Activated T-helper 9 cell treated with anti-CD3 and anti-CD28 coated beads, Interleukin-2, amount 50 U/mL, for 16 hours (primary cell): ENCODE measurements around the gene RPS16.
A peak's percentile ranks its signal among the peaks of the same experiment; 100 is the strongest.

Source experiments
- DNase-seq: peaks from one replicate; pipeline ENCODE4 v3.0.0-alpha.2; 2020; ENCODE audit warnings: low read depth

RPS16 gene

DNA sequence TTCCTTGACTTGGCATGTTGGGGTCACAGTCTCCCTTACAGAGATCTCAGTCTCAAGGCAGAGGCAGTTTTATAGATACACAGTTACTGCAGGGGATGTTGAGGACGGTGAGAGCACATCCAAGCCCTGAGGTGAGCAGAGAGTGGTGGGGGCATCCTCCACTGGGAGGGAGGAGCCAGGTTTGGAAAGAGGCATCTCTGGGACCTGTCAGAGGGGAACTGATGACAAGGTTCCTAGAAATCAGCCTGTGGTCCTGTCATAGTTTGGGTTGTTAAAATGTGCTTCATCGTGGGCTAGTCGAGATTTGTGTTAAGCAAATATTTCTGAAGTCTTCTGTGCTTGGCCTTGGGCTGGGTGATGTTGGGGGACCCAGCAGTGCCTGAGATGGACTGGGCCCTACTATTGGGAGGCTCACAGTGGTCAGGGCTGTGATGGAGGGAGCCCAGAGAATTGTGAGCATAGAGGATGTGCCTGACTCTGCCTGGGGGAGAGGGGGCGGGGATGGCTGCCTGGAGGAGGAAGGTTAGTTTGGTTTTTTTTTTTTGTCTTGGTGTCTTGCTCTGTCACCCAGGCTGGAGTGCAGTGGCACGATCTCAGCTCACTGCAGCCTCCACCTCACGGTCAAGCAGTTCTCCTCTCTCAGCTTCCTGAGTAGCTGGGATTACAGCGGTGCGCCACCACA, 13.5 kb upstream of the RPS16 start:
- no peak for DNase-seq

- no peak for DNase-seq
Observed at GRCh38 chr19:39448271-39448670, 12.5 kb upstream of the RPS16 start.

DNA sequence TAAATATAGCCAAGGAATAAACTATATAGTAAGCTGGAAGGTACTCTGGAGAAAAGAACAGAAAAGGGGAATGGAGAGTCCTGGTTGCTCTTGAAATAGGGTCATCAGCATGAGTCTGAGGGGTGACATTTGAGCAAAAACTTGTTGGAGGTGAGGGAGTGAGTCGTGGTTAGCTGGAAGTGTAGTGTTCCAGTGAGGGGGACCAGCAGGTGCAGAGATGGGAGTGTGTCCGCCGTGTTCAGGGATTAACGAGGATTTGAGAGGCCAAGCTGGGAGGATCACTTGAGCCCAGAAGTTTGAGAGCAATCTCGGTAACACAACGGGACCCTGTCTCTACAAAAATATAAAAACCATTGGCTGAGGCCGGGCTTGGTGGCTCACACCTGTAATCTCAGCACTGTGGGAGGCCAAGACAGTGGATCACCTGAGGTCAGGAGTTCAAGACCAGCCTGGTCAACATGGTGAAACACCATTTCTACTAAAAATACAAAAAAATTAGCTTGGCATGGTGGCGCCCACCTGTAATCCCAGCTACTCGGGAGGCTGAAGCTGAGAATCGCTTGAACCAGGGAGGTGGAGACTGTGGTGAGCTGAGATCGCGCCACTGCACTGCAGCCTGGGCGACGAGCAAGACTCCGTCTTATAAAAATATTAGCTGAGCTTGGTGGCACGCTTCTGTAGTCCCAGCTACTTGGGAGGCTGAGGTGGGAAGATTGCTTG, 10.8 kb upstream of the RPS16 start:
- DNase-seq: no peak

GRCh38 chr19:39445196-39446111, 9.7 kb upstream of the RPS16 start, which contains the start of gene SUPT5H:
Gene SUPT5H, plus strand, starts transcription at chr19:39445582. Its CDS starts 309 bp downstream, at chr19:39445891.
- DNase-seq: peak; percentile 96

DNA sequence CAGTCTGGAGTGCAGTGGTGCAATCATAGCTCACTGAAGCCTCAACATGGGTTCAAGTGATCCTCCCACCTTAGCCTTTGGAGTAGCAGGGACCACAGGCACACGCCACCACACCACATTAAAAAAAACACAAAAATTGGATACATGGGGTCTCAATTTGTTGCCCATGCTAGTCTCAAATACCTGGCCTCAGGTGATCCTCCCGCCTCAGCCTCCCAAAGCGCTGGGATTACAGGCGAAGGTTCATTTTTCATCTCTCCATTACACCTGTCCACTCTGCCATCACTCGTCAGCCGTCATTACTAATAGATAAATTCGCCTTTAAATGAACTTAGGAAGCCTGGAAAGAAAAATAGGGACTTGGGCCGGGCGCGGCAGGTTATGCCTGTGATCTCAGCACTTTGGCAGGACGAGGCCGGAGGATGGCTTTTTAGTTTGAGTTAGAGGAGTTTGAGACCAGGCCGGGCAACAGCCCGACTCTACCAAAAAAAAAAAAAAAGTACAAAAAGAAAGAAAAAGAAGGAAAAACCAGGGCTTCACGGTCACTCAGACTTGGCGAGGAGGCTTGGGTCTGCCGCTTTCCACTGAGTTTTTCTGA, 8.9 kb upstream of the RPS16 start:
- DNase-seq: no peak

DNA sequence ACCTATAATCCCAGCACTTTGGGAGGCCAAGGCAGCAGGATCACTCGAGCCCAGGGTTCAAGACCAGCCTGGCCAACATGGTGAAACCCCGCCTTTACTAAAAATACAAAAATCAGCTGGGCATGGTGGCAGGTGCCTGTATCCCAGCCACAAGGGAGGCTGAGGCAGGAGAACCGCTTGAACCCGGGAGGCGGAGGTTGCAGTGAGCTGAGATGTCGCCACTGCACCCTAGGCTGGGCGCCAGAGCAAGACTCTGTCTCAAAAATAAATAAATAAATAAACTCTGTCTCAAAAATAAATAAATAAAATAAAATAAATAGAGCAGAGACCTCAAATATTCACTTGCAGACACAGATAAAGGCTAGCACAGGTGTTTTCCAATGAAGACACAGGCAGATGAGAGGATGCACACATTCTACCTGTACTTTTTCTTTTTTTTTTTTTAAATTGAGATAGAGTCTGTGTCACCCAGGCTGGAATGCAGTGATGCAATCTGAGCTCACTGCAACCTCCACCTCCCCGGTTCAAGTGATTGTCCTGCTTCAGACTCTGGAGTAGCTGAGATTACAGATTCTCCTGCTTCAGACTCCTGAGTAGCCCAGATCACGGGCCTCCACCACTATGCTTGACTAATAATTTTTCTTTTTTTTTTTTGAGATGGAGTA, 2.7 kb upstream of the RPS16 start:
- DNase-seq: no peak

DNA sequence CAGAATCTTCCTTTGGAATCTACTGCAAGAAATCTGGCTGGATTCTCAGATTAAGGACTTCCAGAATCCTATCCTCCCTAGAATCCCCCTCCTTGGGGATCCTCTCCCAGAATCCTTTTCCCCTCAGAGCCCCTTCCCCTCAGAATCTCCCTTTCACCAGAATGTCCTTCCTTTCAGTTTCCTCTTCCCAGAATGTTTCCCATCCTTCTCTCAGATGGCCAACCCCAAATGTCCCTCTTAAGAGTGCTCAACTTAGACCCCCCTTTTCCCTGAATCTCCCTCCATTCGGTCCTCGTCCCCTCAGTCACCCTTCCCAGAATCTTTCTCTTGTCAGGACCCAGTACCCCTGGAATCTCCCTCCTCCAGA, 584 bp upstream of the RPS16 start:
- DNase-seq: no peak

DNA sequence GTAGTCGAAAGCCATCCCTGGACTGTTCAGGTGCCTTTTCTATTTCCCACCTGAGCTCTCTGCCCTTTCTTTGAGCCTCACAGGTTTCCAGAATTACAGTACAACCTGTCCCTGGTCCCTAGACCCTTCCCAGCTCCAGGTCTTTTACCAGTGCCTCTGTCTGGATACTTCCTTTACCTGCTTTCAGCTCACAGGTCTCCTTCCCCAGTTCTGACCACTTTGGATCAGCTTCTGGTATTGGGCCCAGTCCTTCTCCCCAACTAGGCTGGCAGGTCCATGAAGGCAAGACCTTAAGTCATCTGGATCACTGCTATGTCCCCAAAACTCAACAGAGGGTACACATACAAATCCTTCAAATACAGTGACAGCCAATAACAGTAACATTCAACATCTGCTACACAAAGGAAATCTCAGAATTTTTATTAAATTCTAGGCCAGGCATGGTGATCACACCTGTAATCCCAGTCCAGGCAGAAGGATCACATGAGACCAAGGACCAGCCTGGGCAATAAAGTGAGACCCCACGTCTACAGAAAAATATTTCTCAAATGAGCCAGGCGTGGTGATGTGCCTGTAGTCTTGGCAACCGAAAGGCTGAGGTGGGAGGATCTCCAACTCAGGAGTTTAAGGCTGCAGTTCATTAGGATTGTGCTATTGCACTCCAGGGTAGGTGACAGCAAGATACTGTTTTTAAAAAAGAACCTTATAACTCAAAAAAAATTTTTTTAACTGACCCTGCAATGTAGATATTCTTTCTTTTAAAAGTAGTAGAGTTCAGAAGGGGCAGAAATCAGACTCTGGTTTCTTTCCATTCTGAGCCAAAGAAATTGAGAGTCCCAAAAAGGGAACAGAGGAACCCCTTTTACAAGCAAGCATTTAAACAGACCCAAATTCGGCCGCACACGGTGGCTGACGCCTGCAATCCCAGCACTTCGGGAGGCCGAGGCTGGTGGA, 1.3 kb downstream of the RPS16 start:
- DNase-seq: no peak

DNA sequence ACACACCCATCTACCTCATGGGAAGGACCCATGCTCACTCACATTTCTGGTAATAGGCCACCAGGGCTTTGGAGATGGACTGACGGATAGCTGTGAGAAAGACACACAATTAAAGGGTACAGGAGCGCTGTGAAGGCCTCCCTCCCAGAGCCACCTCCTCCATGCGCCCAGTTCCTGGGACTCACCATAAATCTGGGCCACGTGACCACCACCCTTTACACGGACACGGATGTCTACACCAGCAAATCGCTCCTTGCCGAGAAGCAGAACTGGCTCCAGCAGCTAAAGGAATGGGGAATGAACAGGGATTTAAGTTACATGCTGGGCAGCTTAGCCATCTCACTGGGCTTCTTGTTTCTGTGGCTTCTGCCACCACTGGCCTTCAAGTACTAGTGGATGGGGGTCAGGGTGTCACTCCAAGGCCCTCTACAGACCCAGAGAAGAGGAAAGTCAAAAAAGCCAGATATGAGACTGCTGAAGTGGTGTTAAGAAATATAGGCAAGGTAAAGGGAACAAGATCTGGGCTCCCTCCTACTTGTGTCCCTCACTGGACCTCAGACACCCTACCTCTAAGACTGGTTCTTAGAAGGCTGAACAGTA, 2.2 kb downstream of the RPS16 start:
- no peak for DNase-seq

DNA sequence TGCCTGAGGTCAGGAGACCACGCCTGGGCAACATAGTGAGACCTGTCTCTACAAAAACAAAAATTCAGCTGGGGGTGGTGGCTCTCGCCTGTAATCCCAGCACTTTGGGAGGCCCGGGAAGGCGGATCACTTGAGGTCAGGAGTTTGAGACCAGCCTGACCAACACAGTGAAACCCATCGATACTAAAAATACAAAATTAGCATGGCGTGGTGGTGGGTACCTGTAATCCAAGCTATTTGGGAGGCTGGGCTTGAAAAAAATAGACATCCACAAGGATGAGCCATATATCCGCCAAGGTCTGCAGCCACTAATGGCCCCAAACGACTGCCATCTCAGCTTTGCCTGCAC, 3.1 kb downstream of the RPS16 start:
- no peak for DNase-seq

DNA sequence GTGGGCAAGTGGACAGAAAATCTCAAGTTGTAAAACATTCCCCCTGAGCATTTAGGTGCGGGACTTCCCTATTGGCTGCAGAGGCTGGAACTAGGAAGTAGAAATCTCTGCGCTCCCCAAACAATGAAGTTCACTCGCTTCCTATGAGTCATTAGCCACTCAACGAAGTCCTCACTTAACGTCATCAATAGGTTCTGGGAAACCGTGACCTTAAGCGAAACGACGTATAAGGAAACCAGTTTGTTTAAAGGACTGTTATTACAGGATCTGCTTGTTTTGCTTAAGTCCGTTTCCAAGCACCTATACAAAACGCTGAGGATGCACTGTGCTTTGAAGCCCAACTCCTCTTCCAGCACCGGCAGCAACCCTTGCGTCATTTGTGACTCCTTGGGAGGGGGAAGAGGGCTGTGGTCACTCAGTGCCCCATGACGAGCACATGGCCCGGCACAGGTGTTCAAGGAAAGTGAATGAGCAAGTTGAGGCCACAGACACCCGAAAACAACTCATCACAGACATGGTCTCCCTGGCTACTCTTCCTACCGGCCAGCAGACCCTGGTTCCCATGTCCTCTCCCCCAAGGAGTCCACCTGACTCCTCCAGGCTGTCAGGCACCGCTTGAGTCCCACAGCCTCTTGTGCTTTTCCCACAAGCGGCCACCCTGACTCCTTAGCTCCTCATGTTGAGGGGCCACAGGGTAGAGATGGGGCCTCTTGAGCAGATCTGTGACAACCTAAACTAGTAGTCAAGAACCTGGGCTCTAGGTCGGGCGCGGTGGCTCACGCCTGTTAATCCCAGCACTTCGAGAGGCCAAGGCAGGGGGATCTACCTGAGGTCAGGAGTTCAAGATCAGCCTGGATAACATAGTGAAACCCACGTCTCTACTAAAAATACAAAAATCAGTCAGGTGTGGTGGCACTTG, 4.8 kb downstream of the RPS16 start:
- peak; percentile 64 for DNase-seq

GRCh38 chr19:39428283-39429112, 7.3 kb downstream of the RPS16 start:
- no peak for DNase-seq

DNA sequence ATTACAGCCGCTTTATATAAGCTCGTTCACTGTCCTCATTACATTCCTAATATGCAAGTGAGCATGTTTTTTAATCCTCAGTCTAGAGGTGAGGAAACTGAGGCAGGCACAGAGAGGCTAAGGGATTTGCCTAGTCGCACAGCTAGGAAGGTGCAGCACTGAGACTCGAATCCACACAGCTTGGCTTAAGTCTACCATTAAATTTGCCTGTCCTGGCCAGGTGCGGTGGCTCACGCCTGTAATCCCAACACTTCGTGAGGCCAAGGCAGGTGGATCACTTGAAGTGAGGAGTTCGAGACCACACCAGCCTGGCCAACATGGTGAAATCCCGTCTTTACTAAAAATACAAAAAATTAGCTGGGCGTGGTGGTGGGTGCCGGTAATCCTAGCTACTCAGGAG, 8.0 kb downstream of the RPS16 start:
- no peak for DNase-seq

DNA sequence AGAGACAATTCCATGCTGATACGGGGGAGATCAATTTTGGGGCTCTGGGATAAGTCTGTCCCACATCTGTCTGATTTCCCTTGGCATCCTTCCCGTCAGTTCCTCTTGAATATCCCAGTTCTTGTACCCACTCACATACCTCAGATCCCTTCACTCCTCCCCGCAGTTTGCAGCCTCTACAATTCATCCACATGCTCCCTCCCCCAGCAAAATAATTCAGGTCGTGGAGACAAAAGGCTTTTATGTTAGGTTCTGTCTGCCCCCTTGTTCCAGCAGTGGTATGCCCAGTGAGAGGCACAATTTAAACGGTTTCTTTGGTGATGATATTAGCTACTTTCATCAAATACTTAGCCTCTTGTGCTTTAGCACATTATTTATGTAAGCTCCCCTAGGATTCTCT, 9.6 kb downstream of the RPS16 start:
- DNase-seq: no peak

DNA sequence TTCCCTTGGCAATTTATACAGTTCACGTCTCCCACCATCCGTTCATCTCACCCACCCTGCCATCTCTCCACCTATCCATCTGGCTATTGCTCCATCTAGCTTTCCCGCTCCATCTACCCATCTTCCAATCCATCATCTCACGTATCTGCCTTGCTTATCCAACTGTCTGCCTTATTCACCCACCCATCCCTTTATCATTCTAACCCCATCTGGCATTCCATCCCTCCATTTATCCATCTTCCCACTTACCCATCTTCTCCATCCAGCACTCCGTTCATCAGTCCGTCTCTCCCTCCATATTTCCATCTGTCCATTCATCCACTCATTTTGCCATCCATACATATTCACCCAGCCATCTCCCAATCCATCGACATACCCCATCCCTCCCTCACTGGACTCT, 10.0 kb downstream of the RPS16 start:
- no peak for DNase-seq

- DNase-seq: no peak
Observed at GRCh38 chr19:39424934-39425333, 10.8 kb downstream of the RPS16 start.

- no peak for DNase-seq
Observed at GRCh38 chr19:39423258-39424086, 12.3 kb downstream of the RPS16 start.
